Measurements from ENCODE around the gene NEAT1. TPM values are rescaled to one million over a fixed set of nuclear protein-coding genes. Genes with fewer than 3 reads are reported as not detected.

The NEAT1 gene
- total RNA-seq, 4 donors from 2014 or later, result 30.6 to 705 (median 357) TPM

GRCh38 chr11:65400307-65401072, 22.1 kb upstream of the NEAT1 start:
- no peak overlapping the region for H3K27ac ChIP-seq
- peaks cover 64 to 98% (median 65%) of the 10 kb centered on the region in 3 donors for H3K36me3 ChIP-seq
- intact Hi-C loops (cut with DNase I), result no loop called here
- H3K9me3 ChIP-seq, result no peaks in the 10 kb centered on the region
- H3K4me1 ChIP-seq, result peaks cover 0 to 13% (median 7%) of the 10 kb centered on the region in 3 donors
- H3K4me3 ChIP-seq, result no peak overlapping the region
- no peak for TF ChIP-seq CTCF (IDR thresholded peaks at IDR 0.05)
- TF ChIP-seq POLR2A (IDR thresholded peaks at IDR 0.05), result no peak
- H3K27me3 ChIP-seq, result no peaks in the 10 kb centered on the region
- 81 to 91% methylated on average over 7 to 8 of the region's 17 CpGs for WGBS, 2 donors
- no peak for DNase-seq

GRCh38 chr11:65401073-65401802, 21.4 kb upstream of the NEAT1 start:
- no peak for DNase-seq
- 80 to 81% methylated on average over 16 of the region's 16 CpGs for WGBS, 2 donors
- intact Hi-C loops (cut with DNase I), result no loop called here
- Histone ChIP-seq H3K4me1 (peaks cover 0 to 13% (median 7%) of the 10 kb centered on the region in 3 donors), H3K27me3 (no peaks in the 10 kb centered on the region), H3K36me3 (peaks cover 62 to 98% (median 64%) of the 10 kb centered on the region in 3 donors), H3K27ac (no peak overlapping the region), H3K4me3 (no peak overlapping the region), H3K9me3 (no peaks in the 10 kb centered on the region)
- TF ChIP-seq CTCF (IDR thresholded peaks at IDR 0.05) (no peak), POLR2A (IDR thresholded peaks at IDR 0.05) (no peak)

- 64 to 66% methylated on average over 6 to 10 of the region's 10 CpGs for WGBS, 2 donors
- Histone ChIP-seq H3K36me3 (peaks cover 60 to 98% (median 64%) of the 10 kb centered on the region in 3 donors), H3K4me1 (peaks cover 0 to 13% (median 7%) of the 10 kb centered on the region in 3 donors), H3K4me3 (no peak overlapping the region), H3K27ac (no peak overlapping the region), H3K27me3 (no peaks in the 10 kb centered on the region), H3K9me3 (no peaks in the 10 kb centered on the region)
- intact Hi-C loops (cut with DNase I), result no loop called here
- TF ChIP-seq CTCF (IDR thresholded peaks at IDR 0.05) (no peak), POLR2A (IDR thresholded peaks at IDR 0.05) (no peak)
- no peak for DNase-seq
Measured at GRCh38 chr11:65401803-65402248, 20.8 kb upstream of the NEAT1 start.

- no peak overlapping the region for H3K4me3 ChIP-seq
- H3K9me3 ChIP-seq, result no peaks in the 10 kb centered on the region
- DNase-seq, result no peak
- WGBS, 2 donors, result 72 to 80% methylated on average over 2 of the region's 2 CpGs
- peaks cover 0 to 13% (median 7%) of the 10 kb centered on the region in 3 donors for H3K4me1 ChIP-seq
- no peaks in the 10 kb centered on the region for H3K27me3 ChIP-seq
- H3K36me3 ChIP-seq, result peaks cover 53 to 98% (median 62%) of the 10 kb centered on the region in 3 donors
- TF ChIP-seq CTCF (IDR thresholded peaks at IDR 0.05), result no peak
- TF ChIP-seq POLR2A (IDR thresholded peaks at IDR 0.05), result no peak
- peak overlapping the region in 1 of 4 donors; percentile 68 for H3K27ac ChIP-seq
- intact Hi-C loops (cut with DNase I), result no loop called here
Measured at GRCh38 chr11:65402790-65403189, 19.8 kb upstream of the NEAT1 start.

GRCh38 chr11:65403607-65404121, 18.9 kb upstream of the NEAT1 start:
- H3K36me3 ChIP-seq, result peaks cover 50 to 98% (median 61%) of the 10 kb centered on the region in 3 donors
- peak overlapping the region; percentile 13 to 79 (median 62) for H3K27ac ChIP-seq
- DNase-seq, result no peak
- WGBS, 2 donors, result 63 to 65% methylated on average over 4 to 9 of the region's 12 CpGs
- intact Hi-C loops (cut with DNase I), result no loop called here
- peak in 1 of 4 donors; percentile 15 for TF ChIP-seq POLR2A (IDR thresholded peaks at IDR 0.05)
- no peak for TF ChIP-seq CTCF (IDR thresholded peaks at IDR 0.05)
- no peaks in the 10 kb centered on the region for H3K9me3 ChIP-seq
- no peaks in the 10 kb centered on the region for H3K27me3 ChIP-seq
- H3K4me1 ChIP-seq, result peaks cover 2 to 20% (median 7%) of the 10 kb centered on the region in 3 donors
- H3K4me3 ChIP-seq, result no peak overlapping the region

Data from esophagus squamous epithelium (tissue), 5 donors.